GM19025 (cell line): ENCODE measurements around the gene PTAR1.
A peak's percentile ranks its signal among the peaks of the same experiment; 100 is the strongest.
"Not testable (repeated sequence)": the region's sequence is repeated elsewhere in the genome, so short reads cannot be mapped to it uniquely, and the experiment has no call there.

Experiments used
- ATAC-seq: cut with Tn5 transposase; IDR thresholded peaks from one replicate; pipeline ENCODE4 v1.9.1; 2021; ENCODE audit warnings: mild to moderate bottlenecking, low read depth, moderate library complexity; ENCODE audit not compliant: unreplicated experiment

The PTAR1 gene, protein sequence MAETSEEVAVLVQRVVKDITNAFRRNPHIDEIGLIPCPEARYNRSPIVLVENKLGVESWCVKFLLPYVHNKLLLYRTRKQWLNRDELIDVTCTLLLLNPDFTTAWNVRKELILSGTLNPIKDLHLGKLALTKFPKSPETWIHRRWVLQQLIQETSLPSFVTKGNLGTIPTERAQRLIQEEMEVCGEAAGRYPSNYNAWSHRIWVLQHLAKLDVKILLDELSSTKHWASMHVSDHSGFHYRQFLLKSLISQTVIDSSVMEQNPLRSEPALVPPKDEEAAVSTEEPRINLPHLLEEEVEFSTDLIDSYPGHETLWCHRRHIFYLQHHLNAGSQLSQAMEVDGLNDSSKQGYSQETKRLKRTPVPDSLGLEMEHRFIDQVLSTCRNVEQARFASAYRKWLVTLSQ

DNA sequence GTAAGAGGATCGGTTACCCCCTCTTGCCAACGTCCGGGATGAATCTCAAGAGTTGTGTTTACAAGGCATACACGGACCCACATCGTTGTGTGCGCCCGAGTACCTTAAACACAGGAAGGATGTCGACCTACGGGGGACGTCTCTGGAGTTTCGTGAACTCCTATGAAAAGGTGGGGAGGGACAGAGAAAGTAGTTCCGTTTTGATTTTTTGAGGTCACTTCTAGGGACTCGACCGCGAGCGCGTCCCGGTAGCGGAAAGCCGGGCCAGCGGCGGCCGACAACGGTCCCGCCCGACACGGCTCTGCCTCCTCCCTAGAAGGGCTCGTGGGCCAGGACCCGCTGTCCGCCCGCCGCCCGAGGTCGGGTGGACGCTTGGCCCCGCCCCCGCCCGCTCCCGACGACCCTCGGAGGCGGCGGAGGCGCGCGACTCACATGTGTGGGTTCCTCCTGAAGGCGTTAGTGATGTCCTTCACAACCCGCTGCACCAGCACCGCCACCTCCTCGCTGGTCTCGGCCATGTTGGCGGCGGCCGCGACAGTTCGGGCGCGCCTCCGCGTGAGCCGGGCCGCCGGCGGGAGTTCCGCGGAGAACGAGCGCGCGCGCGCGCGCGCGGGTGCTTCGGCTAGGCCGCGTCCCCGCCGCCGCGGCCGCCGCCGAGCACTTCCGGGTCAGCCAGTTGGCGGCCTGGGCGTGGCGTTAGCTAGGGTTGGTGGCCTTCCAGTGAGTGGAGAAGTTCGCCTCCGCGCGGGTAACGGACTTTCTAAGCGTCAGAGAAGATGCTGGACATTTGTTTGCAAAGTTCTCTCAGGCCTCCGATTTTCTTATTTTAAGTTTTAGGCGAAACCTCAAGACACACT, at the start of gene PTAR1:
PTAR1 (minus strand) TSS at position 591 of the 857 bp plus-strand sequence; CDS start at position 518, 73 bp downstream.
- peak; percentile 87 for ATAC-seq

DNA sequence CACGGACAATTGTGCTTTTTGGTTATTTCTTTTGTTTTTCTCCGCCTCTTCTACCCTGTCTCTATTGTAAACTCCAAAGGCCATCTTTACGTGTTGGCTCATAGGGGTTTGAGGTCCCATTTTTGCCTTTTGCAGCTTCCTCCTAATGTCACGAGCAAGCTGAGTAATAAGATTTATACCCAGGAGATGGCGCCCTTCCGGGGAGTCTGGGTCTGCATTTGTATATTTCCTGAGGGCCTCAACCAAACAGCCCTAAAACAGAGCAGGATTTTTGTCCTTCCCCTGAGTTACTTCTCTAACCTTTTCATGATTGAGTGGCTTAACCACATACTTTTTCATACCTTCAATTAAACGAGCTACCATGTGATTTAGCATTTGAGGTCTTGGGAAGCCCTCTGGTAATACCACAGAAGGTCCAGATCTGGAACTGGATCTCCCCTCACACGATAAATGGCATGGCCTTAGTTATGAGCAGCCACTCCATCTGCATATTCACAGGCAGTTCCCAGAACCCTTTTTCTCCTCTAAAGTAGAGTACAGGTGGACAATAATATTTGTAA, 49.6 kb upstream of the PTAR1 start:
- no peak for ATAC-seq

DNA sequence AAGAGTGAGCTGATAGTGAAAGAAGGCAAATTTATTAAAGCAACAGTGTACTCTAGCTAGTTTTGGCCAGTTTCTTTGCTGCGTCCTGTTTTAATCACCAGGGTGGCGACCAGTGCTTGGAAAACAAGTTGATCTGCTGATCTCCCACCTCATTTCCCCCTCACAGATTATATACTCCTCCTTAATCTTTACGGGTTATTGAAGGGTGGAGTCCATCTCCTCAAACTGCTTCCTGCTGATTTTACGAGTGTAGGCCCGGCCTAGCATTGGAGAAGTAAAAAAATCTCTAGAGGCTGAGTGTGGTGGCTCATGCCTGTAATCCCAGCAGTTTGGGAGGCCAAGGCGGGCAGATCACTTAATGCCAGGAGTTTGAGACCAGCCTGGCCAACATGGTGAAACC, 46.8 kb upstream of the PTAR1 start:
- ATAC-seq: no peak

DNA sequence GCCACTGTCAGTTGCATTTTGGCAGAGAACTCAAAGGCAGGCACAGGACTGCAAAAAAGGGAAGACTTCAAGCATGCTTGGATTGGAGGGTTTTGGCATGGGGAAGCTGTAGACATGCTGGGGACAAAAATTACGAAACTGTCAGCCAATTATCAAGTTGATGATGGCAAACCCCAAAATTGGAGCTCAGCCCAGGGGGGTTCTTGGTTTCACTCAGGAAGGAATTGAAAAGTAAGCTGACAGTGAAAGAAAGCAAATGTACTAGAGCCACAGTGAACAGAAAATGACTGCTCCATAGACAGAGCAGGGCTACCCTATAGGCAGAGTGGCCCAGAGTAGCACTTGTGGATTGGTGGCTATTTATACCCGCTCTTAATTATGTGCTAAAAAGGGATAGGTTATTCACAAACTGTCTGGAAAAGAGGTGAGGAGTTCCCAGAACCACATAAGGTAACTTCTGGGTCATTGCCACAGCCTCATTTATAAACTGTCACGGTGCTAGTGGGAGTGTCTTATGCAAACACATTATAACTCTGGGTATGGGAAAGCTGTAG, 46.2 kb upstream of the PTAR1 start:
- no peak for ATAC-seq

DNA sequence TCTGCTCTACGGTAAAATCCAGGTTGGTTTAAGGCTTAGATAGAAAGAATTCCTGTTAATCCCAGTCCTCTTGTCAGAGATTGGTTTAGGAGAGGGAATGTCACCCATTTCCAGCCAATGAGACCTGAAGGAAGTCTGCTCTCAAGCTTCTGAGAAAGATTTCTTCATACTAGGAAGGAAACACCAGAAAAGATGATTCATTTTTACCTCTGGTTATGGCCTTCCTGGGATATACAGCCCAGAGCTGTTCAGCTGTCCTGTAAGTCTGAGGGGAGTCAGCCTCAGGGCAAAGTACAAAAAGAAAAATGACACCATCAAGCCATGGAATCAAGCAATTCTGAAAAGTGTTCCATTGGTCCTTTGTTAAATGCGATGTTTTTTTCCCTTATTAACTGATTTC, 42.2 kb upstream of the PTAR1 start:
- no peak for ATAC-seq

DNA sequence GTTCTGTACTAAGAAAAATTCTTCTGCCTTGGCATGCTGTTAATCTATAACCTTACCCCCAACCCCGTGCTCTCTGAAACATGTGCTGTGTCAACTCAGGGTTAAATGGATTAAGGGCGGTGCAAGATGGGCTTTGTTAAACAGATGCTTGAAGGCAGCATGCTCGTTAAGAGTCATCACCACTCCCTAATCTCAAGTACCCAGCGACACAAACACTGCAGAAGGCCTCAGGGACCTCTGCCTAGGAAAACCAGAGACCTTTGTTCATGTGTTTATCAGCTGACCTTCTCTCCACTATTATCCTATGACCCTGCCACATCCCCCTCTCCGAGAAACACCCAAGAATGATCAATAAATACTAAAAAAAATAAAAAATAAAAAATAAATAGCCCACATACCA, 40.2 kb upstream of the PTAR1 start:
- not testable (repeated sequence) for ATAC-seq

DNA sequence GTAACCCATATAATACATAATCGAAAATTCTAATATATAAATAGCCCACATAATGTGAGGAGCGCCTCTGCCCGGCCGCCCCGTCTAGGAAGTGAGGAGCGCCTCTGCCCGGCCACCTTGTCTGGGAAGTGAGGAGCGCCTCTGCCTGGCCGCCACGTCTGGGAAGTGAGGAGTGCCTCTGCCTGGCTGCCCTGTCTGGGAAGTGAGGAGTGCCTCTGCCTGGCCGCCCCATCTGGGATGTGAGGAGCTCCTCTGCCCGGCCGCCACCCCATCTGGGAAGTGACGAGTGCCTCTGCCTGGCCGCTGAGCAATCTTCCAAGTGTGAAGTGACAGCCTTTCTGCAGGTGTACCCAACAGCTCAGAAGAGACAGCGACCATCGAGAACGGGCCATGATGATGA, 39.7 kb upstream of the PTAR1 start:
- not testable (repeated sequence) for ATAC-seq

DNA sequence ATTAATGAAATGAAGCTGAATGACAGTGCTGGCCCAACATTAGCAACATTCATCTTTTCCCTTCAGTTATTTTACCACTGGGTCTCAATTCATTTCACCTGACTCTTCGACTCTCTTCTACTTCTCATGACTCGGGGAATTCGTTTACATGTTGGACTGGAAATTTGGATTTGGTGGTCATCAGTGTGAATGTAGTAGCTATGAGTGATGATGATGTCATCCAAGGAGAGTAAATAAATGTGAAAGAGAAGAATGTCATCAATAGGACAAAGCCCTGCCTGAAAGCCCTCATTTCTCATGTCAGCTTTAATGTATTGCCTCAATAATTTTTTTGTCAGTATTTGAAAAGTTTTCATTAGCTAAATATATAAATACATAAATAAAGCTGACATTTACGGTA, 38.9 kb upstream of the PTAR1 start:
- ATAC-seq: no peak

DNA sequence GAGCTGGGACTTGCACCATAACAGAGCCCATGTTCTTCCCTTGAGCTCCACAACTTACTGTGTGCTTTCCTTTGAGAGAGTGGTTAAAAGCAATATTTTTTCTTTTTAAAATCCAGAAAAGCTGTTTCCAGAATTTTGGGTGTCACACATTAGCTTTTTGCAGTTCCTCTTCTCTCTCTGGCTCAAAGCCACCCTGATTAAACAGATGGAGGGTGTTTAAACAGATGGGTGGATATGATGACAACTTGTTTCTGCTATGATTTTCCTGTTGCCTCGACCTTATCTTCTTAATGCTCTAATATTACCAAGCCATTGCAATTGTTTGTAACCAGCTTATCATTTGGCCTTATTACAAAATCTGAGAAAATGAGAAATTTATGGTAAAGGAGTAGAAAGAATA, 37.9 kb upstream of the PTAR1 start:
- ATAC-seq: no peak

DNA sequence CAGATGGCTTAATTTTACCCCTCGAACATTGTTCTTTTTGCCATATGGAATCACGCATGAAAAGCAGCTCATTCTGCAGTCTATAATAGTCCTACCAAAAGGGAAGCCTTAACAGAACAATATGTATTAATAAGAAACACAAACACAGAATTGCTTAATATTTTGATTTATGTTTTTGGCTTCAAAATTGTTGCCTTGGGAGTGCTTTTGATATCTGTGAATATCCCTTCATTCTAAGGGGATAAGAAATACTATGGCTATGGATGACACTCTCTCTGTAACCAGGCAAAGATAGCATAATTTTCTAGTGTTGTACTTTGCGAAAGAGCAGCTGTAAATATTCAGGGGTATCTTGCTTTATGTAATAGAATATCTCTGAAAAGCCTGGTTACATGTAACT, 34.5 kb upstream of the PTAR1 start:
- ATAC-seq: no peak

DNA sequence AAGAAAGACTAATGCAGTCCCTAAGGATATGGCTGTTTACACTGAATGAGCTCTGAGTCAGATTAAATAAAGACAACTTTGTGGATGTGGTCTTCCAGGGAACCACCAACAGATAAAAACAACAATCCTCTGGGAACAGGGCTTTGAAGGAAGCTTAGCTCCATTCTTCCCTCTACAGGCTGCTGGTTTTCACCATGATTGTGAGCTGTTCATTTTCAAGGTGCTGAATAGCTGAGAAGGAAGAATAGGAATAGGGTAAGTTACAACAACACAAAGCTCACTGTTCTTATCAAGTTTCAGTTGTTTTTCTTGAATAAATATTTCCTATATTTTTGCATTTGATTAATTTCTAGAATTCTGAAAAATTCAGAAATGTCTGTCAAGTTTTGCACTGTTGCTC, 25.9 kb upstream of the PTAR1 start:
- ATAC-seq: no peak

DNA sequence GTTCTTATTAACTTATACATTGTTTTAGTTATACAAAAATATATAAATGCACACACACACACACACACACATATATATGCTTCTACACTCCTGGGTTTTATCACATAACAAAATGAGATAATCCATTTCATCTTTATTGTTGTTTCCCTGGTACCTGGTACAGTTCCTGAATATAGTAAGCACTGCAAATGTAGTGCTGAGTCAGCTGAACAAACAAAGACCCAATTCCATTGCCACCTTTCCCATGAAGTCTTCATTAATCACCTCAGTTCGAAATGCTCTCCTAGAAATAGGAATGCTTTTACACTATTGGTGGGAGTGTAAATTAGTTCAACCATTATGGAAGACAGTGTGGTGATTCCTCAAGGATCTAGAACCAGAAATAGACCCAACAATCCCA, 13.4 kb upstream of the PTAR1 start:
- no peak for ATAC-seq

DNA sequence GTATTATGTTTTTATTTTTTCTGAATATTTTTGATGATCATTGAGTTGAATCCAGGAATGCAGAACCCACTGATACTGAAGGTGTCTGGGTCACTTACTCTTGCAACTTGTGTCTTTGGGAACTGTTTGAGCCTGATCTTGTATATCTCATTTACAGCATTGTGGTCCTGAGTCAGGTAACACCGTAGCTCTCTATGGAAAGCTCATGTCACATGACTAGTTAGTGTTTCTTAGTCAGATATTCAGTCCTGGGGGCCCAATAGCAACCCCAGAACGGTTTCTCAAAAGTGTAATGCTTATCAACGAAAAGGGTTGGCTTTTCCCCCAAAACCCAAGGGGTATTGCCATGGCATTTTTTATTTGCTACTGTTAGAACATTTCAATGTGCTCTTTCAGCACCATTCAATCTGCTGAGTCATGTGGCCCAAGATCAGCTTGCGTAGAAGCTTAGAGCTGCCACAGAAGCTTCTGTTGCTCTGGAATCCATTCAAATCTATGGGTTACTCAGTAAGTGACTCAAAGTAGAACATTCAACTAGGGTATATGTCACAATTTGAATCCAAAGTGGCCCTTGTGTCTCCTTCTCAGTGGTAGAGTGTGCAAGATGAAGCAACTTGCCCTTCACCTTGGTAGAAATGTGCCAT, 12.1 kb upstream of the PTAR1 start:
- ATAC-seq: no peak

DNA sequence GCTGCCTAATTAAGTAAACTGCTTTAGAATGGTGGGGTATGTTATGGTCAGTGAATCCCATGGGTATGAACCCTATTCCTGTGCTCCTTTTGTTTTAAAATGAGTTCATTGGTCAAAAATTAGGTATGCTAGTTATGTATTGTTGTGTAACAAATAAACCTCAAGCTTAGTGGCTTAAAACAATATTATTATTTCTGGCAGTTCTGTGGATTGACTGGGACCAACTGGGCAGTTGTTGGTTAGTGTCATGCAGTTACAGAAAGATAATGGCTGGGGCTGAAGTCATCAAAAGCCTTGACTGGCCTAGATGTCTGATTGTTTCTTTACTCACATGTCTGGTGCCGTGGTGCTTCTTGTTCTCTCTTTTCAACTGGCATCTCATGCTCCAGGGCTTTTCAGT, 8.9 kb upstream of the PTAR1 start:
- no peak for ATAC-seq

DNA sequence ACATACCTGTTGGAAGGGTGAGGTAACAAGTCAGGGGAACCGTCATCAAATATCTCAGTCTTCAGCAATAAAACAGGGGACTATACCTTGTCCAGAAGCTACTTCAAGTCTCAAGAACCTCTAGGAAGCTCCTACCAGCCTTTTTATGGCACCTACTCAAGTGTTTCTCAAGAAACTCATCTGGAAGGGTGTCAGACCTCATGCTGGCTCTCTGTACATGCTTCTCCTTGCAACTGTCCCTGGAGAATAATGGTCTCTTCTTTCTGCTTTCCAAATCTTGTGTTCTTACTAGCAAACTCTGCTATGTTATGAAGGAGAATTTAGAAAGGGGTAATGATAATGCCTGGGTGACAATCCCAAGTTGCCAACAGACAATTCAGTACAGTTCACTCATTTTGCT, 8.3 kb upstream of the PTAR1 start:
- ATAC-seq: no peak

DNA sequence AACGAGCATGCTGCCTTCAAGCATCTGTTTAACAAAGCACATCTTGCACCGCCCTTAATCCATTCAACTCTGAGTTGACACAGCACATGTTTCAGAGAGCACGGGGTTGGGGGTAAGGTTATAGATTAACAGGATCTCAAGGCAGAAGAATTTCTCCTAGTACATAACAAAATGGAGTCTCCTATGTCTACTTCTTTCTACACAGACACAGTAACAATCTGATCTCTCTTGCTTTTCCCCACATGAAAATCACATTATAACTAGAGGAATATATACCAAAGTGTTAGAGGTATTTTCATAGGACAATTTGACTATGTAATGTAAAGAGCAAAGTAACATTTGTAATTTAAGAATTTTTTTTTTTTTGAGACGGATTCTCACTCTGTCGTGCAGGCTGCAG, 4.1 kb upstream of the PTAR1 start:
- ATAC-seq: not testable (repeated sequence)

DNA sequence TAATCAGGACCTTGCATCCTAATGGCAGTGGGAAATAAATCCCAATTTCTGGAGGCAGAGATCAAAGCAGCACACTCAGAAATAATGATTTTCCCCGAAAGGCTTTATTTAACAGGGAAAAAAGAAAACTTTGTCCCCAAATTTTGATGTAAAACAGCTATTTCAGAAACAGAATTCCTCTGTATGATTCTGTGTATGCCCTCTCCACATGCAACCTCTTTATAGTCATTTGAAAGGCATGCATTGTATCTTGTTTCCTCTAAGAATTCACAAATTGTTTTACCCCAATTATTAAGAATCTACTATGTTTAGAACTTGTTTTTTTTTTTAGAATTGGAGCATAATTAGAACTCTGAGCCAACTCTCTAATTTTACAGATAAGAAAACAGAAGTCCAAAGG, 2.7 kb upstream of the PTAR1 start:
- ATAC-seq: no peak

DNA sequence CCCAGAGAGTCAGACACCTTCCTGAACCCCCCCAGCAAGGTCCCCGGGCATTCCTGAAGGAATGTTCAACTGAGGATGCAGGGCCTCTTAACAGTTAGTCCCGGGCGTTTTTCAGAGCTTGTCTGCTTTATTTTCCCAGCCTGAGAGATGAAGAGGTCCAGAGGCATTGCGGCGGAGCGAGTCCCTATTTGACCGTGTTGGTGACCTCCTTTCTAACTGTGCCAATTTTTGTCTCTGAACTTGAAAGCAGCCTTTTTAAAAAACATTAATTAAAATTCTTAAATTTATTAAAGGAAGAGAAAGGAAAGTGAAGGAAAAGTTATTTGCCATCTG, 433 bp upstream of the PTAR1 start:
- ATAC-seq: peak; percentile 1

DNA sequence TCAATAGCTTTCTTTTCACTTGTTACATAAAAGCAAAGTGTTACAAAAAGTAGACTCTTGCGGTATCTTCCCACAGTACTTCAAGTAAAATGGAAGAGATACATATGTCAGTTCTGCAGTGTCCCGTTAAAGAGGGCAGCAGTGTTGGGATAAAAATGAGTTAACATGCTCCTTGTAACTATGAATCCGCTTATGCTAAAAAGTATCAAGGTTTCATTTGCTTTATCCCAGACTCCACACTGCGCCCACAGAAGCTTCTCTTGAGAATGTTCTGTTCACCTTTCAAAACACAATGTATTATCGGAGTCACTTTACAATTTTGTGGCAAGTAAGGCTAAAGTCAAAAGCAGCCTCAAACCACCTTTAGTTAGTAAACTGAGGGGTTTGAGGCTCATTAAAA, 790 bp downstream of the PTAR1 start:
- ATAC-seq: peak; percentile 2

DNA sequence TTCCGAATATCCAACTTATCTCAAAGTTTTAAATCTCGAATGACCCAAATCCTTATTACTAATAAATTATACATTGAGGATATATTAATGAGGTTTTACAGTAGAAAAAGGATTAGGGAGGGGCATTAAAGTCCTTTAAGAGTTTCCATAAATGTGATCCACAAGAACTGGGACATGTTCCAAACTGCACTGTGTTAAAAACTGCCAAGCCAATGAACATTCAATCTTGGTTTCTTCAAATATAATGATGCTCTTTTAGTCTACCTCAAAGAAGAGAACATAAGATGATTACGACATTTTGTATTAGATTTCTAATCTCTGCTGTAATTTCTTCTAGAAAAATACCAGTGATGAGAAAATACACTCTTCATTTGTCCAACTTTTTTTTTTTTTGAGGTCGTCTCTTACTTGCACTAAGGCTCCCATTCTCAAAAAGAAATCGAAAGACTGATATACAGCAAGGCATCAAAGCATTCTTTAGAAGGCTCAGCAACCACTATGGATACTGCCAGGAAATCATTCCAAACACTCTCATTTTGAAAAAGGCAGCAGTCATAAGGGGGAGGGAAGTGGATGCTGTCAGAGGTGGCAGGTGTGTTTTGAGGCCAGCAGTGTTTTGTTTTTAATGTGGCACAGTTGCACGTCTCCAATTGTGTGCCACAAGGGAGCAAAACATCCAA, 1.7 kb downstream of the PTAR1 start:
- no peak for ATAC-seq
